ENCODE measurements around the gene MSRB1.

- TF ChIP-seq CTCF (conservative IDR thresholded peaks at IDR 0.05) (no peak), EZH2 (IDR thresholded peaks at IDR 0.05; ENCODE audit: low read depth) (no peak)
Measured at GRCh38 chr16:1991135-1991551, 48.1 kb upstream of the MSRB1 start.

Measured in PC-9 (cell line).